ENCODE data around the gene SKI. TPM values are rescaled to one million over a fixed set of nuclear protein-coding genes. Genes with fewer than 3 reads are reported as not detected.

Gene SKI
- total RNA-seq, result 77.5 TPM

DNA sequence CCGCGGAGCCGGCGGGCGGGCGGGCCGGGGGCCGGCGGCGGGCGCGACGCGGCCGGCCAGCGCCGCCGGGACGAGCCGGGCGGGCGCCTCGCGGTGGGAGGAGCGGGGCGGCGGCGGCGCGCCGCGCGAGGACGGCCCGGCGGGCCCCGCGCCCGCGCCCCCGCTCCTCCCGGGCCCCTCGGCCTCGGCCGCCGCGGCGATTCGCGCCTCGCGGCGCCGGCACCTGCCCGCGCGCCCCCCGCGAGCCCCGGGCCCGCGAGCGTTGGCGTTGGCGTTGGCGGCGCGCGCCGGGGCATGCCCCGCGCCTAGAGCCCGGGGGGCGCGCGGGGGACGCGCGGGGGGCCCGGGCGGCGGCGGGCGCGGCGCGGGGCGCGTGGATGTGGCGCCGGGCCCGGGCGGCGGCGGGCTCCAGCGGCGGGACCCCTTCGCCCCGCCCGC is at the start of gene SKI:
Gene SKI, plus strand, starts transcription at position 163 of the 438 bp plus-strand sequence. CDS start 448 bp downstream, outside the sequence.
- DNase-seq (ENCODE audit: low spot score), result no peak

DNA sequence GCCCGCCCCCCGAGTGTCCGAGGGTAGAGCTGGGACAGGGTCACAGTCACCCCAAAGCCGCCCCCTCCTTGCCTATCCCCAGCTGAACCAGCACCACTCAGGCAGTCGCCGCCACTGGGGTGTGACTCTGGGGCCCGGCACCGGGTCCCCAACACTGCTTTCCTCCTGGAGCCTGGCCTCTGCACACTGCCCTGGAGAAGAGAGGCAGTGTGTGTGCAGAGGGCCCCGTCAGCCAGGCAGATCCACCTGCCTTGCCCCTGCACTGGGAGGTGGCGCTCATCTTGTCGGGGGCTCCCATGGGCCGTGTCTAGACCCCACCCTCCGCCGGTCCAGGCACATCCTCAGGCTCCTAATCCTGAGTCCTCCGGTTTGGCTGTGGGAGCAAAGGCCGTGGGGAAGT is 49.2 kb upstream of the SKI start:
- no peak for DNase-seq (ENCODE audit: low spot score)

DNA sequence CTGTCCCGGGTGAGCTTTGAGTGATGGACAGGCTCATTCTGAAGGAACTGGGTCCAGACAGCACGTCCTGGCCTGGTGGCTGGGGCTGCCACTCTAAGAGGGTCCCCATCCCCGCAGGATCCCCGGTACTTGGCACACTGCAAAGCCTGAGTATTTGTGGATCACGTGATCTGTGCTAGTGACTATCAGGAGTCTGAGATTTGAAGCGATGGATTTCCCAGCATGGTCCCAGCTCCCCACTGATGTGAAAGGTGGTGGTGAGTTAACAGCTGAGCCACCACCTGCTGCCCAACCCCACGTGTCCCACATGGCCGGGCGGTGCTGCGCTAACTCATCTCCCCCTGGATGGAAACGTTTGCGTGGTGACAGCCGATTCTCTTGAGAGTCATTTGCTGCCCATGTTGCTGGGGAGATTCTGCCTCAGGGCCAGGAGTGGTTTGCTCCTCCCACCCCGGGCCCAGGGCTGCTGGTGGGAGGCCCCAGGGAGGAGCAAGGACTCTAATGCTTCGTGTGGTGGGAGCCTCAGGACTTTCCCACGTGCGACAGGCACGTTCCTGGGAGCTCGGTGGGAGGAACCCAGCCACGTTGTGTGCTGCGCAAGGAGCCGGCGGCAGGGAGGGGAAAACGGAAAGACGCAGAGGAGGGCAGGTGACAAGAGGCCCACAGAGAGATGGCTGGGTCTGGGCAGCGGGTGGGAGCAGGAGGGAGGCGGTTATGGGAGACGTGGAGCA is 48.7 kb upstream of the SKI start:
- no peak for DNase-seq (ENCODE audit: low spot score)

DNA sequence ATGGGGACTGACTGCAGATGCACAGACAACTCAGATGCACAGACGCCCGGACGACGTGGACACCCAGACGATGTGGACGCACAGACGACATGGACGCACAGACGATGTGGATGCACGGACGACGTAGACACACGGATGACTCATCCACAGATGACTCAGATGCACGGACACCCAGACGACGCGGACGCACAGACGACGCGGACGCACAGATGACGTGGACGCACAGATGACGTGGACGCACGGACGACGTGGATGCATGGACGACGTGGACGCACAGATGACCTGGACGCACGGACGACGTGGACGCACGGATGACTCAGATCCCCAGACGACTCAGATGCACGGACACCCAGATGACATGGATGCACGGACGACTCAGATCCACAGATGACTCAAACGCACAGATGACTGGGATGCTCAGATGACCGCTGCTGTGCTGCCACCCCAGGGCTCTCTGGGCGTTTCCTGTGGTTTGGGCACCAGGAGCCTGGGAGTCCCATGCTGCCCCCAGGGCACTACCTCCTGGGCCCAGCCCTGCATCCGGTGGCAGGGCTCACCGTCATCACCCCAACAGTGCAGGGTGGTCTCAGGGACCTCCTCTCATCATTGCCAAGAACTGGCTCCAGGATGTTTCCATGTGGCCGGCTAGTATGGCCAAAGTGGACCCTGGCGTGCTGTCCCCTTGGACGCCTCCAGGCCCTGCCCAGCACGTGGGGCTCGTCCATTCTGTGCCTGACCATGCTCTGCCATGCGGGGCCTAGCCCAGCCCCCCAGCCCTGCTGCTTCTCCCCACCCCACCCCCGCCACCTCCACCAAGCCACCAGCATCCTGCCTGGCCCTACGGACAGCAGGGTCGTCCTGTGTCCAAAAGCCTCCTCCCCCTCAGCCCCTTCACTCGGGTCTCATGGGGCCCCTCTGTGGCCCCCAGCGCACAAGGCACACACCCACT is 47.5 kb upstream of the SKI start:
- no peak for DNase-seq (ENCODE audit: low spot score)

DNA sequence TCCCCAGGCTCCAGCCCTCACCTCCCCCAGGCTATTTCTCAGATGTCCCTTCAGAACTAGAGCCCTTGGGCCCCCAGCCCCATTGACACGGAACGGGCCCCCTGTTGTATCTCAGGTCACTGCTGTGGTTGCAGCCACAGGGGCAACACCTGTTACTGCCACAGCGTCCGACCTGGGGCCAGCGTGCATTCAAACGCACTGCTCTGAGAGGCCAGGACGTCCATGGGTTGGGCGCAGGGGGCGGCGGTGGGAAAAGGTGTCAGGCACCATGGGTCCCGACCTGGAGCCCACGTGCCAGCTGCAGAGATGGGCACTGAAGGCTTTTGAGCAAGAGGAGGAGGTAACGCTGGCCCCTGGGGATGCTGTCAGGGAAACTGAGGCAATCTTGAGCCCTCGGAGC is 46.8 kb upstream of the SKI start:
- no peak for DNase-seq (ENCODE audit: low spot score)

DNA sequence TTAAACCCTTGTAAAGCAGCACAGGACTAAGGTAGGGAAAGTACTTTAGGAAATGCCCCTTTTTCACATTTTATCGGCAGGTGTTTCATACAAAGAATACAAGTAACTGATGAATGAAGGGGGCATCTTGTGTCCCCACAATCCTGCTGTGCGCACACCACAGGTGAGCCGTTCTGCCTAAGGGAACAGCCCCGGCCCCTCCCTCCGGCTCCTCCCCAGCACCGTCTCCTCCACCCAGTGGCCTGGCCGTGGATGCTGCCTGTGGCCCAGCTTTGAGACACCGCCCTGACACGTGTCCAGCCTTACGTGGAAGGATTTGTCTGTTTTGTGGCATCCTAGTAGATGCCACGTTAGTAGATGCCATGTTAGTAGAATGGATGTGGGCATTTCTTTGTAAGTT is 46.4 kb upstream of the SKI start:
- DNase-seq (ENCODE audit: low spot score), result no peak

DNA sequence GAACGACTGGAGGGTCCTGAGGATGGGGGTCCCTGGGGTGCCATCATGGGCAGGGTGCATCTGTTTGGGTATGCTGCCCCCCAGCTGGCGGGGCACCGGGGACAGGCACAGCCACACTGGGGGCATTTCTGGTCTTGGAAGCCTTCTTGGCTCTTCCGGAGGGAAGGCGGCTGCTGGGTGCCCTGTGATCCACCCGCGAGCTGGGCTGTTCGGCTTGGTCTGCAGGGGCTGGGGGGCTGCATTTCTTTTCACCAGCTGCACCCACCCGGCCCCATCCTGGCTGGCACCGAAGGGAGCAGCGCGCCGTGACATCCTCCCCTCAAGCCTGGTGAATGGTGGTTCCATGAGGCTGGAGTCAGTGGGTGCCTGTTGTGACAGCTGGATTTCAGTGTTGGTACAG is 45.7 kb upstream of the SKI start:
- DNase-seq (ENCODE audit: low spot score), result no peak

DNA sequence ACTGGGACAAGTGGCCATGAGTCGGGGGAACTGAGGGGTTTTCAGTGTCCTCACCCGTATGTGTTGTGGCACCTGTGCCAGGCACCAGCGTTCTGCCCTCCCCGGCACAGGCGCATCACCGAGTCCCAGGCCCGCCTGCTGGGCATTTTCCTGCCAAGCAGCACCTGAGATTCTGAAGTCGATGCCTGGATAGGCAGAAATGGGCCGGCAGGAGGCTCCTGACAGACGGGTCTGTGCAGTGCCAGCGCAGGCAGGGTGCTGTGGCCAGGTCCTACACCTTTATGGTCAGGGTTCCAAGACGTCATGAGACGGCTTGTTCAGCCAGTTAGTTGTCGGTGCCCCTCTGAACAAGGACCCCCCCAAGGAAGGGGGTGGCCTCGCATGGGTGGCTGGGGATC is 44.2 kb upstream of the SKI start:
- DNase-seq (ENCODE audit: low spot score), result no peak

DNA sequence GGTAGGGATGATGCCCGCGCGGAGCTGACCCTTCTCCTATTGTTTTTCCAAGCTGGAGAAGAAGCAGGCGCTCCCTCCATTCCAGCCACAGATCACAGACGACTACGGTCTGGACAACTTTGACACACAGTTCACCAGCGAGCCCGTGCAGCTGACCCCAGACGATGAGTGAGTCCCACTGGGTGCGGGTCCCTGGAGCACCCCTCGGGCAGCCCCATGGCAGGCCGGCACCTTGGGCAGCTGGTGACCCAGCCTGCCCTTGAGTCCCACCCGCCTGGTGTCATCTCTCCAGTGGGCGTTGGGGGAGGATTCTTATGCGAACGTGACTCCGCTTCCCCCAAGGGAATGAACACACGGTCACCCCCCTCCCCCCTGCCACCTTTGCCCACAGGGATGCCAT is 43.6 kb upstream of the SKI start:
- DNase-seq (ENCODE audit: low spot score), result no peak

DNA sequence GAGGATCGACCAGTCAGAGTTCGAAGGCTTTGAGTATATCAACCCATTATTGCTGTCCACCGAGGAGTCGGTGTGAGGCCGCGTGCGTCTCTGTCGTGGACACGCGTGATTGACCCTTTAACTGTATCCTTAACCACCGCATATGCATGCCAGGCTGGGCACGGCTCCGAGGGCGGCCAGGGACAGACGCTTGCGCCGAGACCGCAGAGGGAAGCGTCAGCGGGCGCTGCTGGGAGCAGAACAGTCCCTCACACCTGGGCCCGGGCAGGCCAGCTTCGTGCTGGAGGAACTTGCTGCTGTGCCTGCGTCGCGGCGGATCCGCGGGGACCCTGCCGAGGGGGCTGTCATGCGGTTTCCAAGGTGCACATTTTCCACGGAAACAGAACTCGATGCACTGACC is 43.2 kb upstream of the SKI start:
- no peak for DNase-seq (ENCODE audit: low spot score)

DNA sequence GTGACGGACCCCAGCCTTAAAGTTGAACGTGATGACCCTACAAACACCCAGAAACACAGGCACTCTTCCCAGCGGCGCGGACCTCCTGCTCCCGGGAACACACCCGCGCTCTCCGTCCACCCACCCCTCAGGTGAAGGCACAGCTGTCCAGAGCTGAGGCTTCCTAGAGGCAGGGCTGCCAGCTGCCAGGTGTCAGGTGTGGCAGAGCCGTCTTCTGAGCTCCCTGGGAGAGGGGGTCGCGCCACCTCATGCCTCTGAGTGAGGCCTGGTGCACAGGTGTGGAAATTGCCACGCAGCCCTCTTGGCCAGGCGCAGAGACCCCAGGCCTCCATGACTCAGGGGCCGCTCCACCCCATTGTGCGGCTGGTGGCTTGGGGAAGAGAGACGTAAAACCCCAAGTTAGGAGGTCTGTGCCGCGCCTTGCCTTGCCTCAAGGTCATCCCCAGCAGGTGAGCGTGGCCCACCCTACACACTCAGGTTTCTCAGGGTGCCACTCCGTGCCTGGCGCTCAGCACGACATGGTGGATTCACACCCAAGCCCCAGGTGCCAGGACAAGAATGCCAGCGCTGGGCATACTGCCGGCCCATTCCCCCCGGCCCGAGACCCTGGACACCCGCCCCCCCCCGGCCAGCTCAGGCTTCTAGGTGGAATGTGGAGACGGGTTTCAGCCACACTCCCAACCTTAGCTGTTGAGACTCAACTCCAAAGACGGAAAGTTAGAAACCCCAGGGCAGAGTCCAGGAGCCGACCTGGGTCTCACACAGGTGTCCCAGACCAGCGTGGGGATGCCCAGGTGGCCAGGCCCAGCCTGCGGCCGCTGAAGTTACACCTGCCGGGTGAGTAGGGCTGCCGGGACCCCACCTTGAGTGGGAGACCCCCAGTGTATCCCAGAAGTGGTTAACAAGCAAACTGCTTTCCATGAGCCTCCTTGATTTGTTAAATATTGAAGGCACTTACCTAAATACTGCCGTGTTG is 42.0 kb upstream of the SKI start:
- DNase-seq (ENCODE audit: low spot score), result no peak

DNA sequence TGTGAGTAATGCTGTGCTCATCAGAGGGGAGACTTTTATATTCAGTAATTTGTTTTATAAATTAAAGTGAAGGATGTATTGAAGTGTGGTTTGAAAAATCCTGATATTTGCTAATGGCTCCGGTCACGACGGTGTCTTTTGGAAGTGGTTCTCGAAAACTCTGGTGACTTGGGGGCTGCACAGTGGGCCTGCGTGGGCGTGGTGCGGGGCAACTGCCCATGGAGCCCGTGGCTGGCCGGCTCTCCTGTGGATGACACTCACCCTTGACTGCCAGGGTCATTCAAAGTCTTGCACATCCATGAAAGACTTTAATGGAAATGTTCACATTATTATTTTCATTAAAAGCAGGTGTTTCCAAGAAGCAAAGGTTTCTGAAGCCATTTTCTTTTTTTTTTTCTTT is 41.2 kb upstream of the SKI start:
- DNase-seq (ENCODE audit: low spot score), result no peak

DNA sequence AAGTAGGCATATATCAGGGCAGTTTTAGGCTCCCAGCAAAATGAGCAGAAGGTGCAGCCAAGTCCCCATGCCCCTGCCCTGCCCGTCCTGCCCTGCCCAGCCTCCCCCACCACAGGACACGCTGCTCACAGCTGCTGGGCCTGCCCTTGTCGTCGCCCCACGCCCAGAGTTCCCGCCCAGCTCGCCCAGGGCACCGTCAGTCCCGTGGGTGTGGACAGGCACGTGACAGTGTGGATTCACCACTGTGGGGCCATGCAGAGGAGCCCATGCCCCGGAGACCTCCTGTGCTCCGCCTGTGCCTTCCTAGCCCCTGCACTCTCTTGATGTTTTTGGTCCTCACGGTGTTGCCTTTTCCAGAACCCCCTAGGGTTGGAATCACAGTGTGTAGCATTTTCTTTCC is 40.5 kb upstream of the SKI start:
- DNase-seq (ENCODE audit: low spot score), result no peak

DNA sequence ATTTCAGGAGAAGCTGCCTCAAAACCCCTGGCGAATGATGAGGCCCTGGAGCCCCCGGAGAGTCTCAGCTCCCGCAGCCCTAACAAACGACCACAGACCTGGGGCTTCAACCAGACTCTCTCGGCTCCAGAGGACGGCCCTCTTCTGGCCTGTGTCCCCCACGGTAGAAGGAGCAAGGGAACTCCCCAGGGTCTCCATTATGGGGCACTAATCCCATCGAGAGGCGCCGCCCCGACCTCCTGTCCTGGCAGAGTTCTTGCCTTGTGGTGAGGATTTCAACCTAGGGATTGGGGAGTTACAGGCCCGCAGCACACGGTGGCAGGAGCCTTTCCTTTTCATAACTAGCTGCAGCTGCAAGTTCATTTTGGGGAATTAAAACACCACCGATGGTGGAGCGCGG is 39.8 kb upstream of the SKI start:
- no peak for DNase-seq (ENCODE audit: low spot score)

DNA sequence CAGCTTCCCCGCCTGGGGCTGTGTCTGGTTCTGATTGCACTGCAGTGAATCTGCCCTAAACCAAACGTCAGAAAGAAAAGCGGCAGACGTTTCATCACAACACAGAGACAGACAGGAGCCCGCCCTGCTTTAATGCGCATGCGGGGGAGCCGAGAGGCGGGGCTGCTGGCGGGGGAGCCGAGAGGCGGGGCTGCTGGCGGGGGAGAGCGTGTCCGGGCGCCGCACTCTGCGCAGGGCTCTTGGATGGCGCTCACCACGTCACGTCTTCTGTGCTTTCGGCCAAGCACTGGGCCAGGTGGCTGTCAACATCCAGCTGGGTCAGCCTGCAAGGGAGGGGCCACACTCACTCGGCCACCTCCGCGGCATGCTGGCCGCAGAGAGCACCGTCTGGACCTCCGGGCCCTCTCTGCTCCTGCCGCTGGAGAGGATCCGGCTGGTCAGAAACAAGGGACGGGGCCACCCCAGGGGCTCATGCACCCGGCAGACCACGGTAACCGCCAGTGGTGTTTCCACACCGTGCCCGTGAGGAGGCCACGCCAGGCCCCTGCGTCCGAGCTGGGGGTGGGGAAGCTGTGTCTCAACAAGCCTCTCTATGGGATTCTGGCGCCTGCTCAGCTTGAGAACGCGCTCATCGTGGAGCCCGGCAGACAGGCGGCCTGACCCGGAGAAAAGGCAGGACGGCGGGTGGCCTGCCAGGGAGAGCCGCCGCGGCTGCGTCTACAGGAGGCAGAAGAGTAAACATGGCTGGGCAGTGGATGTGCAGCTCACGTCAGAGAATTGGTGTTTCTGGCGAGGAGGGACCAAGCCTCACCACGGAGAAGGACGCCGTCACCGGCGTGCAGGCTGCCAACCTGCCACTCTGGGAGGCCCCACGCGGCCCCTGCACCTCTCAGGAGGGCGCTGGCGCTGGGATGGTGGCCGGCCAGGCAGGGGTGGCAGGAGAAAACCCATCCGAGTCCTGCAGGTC is 38.4 kb upstream of the SKI start:
- DNase-seq (ENCODE audit: low spot score), result peak; percentile 96

DNA sequence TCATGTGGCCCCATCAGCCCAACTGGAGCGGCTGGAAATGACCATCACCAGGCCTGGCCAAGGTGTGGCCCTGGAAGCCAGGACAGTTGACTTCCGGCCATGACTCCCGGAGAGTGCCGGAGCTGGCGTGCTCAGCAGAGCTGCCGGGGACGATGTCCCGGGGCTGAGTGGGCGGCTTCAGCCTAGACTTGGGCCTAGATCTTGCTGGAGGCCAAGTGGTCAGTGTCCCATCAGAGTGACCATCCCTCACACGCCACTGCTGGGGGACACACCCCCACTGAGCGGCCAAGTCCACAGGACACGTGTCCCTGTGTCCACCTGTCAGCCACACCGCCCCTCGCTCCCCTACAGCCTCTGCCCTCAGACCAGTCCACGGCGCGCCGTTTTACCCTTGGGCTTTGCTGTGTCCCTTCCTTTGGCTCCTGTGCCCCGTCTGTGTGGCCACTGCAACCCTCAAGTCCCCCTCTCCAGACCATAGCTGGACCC is 37.6 kb upstream of the SKI start:
- no peak for DNase-seq (ENCODE audit: low spot score)

DNA sequence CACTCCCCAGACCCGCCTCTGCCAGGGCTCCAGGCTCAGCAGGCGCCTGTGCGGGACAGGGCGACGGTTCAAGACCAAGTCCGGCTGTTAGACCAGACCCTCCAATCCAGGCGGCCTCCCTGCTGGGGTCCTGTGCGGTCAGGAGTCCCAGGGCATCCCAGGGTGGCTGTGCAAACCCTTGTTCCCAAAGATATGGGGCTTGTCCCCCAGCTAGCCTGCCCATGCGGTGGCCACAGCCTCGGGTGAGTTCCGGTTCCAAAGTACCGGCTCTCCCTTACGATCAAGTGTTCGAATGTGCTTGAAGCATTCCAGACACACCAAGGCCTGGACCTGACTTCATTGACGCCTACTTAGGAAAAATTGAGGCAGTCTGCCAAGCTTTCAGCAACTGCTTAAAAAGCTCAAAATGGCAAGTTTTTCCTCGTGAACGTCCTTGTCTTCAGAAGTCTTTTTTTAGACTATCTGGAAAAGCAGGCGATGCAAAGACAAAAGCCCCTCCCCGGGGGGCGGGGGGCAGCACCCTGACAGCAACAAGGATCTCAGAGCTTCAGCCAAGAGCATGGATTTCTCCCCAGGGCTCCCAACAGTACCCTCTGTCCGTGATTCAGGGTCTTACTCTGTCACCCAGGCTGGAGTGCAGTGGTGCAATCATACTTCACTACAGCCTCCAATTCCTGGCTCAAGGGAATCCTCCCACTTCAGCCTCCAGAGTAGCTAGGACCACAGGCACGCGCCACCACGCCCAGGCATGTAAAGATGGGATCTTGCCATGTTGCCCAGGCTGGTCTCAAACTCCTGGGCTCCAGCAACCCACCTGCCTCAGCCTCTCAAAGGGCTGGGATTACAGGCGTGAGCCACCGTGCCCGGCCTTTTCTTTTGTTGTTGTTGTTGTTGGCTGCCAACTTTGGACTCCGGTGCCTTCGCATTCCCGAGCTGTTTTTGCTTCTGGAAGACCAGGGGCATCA is 35.8 kb upstream of the SKI start:
- no peak for DNase-seq (ENCODE audit: low spot score)

DNA sequence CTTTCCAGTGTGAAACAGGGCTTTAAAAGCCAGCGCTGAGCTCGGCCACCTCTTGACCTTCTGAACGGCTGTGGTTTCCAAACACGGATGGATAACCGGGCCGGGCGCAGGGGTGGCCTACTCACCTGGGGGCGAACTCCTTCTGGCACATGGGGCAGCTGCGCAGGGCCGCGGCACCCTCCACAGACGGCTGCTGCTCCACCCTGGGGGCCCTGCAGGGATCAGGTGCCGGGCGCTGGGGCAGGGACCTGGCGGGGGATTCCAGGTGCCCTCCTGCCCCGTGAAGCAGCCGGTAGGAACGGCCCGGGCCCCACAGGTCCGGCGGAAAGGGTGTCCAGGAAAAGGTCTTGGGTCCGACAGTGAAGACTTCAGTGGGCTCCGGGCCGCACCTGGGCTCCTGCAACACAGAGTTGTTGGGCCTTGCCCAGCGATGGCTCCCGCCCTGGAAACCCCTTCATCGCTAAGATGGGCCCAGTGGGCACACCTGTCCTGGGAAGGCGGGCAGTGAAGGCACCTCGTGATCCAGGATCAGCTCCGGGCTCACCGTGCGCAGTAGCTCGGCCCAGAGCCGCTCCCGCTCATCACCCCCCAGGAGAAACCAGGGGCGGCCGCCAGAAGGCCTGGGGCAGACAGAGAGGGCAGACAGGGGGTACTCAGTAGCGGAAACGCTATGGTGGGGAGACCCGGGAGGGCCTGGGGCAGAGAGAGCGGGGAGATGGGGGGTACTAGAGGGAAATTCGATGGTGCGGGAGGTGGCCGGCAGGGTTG is 34.4 kb upstream of the SKI start:
- DNase-seq (ENCODE audit: low spot score), result no peak

All from ureter (tissue), 1 donor.